SK-N-SH treated with all-trans-retinoic acid at 6 μM for 48 hours (cell line): ENCODE measurements around the gene SRPK2.

Source experiments
- ARNTL ChIP-seq: fragments of 450-650 bp; formaldehyde crosslinking; IDR thresholded peaks from 2 replicates; pipeline ENCODE4 v1.5.0; 2020; ENCODE audit warnings: low read depth, mild to moderate bottlenecking, moderate library complexity, borderline replicate concordance
- CREB5 ChIP-seq: fragments of 250-450 bp; sonication (Bioruptor Pico); IDR thresholded peaks from 2 replicates; pipeline ENCODE4 v1.5.1; 2020; ENCODE audit warnings: low read depth, mild to moderate bottlenecking, moderate library complexity
- CSRNP3 ChIP-seq: fragments of 250-450 bp; sonication (Bioruptor Pico); IDR thresholded peaks from 2 replicates; pipeline ENCODE4 v1.5.1; 2021; ENCODE audit warnings: mild to moderate bottlenecking, moderate library complexity
- ESRRG ChIP-seq: fragments of 250-450 bp; sonication (Bioruptor Pico); IDR thresholded peaks from 2 replicates; pipeline ENCODE4 v1.6.1; 2021; ENCODE audit warnings: mild to moderate bottlenecking
- GLIS3 ChIP-seq: fragments of 250-450 bp; sonication (Bioruptor Pico); IDR thresholded peaks from 2 replicates; pipeline ENCODE4 v1.5.0; 2020; ENCODE audit warnings: mild to moderate bottlenecking, moderate library complexity
- PATZ1 ChIP-seq: fragments of 250-450 bp; sonication (Bioruptor Pico); IDR thresholded peaks from 2 replicates; pipeline ENCODE4 v1.8.0; 2020; ENCODE audit warnings: mild to moderate bottlenecking, moderate library complexity, borderline replicate concordance
- POU6F1 ChIP-seq: fragments of 250-450 bp; sonication (Bioruptor Pico); IDR thresholded peaks from 2 replicates; pipeline ENCODE4 v1.8.0; 2021; ENCODE audit warnings: low read depth, mild to moderate bottlenecking, moderate library complexity, borderline replicate concordance
- RARB ChIP-seq: fragments of 250-450 bp; sonication (Bioruptor Pico); IDR thresholded peaks from 2 replicates; pipeline ENCODE4 v1.8.0; 2021; ENCODE audit warnings: mild to moderate bottlenecking, moderate library complexity
- SNAI2 ChIP-seq: fragments of 250-450 bp; sonication (Bioruptor Pico); IDR thresholded peaks from 2 replicates; pipeline ENCODE4 v1.5.0; 2020; ENCODE audit warnings: mild to moderate bottlenecking, moderate library complexity
- ZC3H10 ChIP-seq: fragments of 250-450 bp; sonication (Bioruptor Pico); IDR thresholded peaks from 2 replicates; pipeline ENCODE4 v1.5.1; 2021; ENCODE audit warnings: mild to moderate bottlenecking, moderate library complexity
- ZFP3 ChIP-seq: fragments of 250-450 bp; sonication (Bioruptor Pico); IDR thresholded peaks from 2 replicates; pipeline ENCODE4 v1.5.0; 2020; ENCODE audit warnings: mild to moderate bottlenecking, moderate library complexity

- TF ChIP-seq CREB5 (CRISPR knock-in tag) (no peak), ESRRG (CRISPR knock-in tag) (no peak), RARB (CRISPR knock-in tag) (no peak), SNAI2 (CRISPR knock-in tag) (no peak), PATZ1 (CRISPR knock-in tag) (no peak), ARNTL (CRISPR knock-in tag) (no peak), CSRNP3 (no peak), POU6F1 (no peak), ZFP3 (CRISPR knock-in tag) (no peak), ZC3H10 (CRISPR knock-in tag) (no peak), GLIS3 (no peak)
Observed at GRCh38 chr7:105244594-105244993, 144.1 kb downstream of the SRPK2 start.
